Ovary (tissue), 9 donors: ENCODE data around the gene PTPRK. TPM values are rescaled to one million over a fixed set of nuclear protein-coding genes. Genes with fewer than 3 reads are reported as not detected.

Experiments used
- DNase-seq, 5 donors: peaks; one replicate each; pipeline ENCODE4 v3.0.0-alpha.2; 2019 to 2020
- H3K27ac ChIP-seq, 2 donors: fragments of 200-600 bp; one replicate each; pipeline versions ENCODE4 v1.5.1 to v1.8.0; 2019 to 2022
- H3K27me3 ChIP-seq: fragments of 200-600 bp; one replicate; pipeline ENCODE4 v1.8.0; 2022
- H3K36me3 ChIP-seq: fragments of 200-600 bp; sonication (generic); one replicate; pipeline ENCODE4 v1.5.1; 2019
- H3K4me1 ChIP-seq: one replicate; pipeline ENCODE4 v1.8.1; 2013; ENCODE audit warnings: mild to moderate bottlenecking, moderate library complexity; ENCODE audit not compliant: insufficient read depth
- H3K4me3 ChIP-seq: fragments of 200-600 bp; sonication (generic); one replicate; pipeline ENCODE4 v1.5.1; 2017
- H3K9me3 ChIP-seq, 2 donors: fragments of 200-600 bp in 1 of 2; sonication (generic) in 1 of 2; one replicate each; pipeline versions ENCODE4 v1.5.1 to v1.8.1; 2013 to 2019; ENCODE audit warnings: mild to moderate bottlenecking in 1 of 2, moderate library complexity in 1 of 2
- EP300 ChIP-seq: sonication (generic); formaldehyde crosslinking; IDR thresholded peaks from one replicate; pipeline ENCODE4 v1.6.1; 2017; ENCODE audit warnings: antibody characterized with exemption
- POLR2A ChIP-seq: fragments of 450-650 bp; IDR thresholded peaks from one replicate; pipeline ENCODE4 v1.6.1; 2017; ENCODE audit warnings: antibody characterized with exemption, mild to moderate bottlenecking, moderate library complexity
- WGBS, 3 donors: extraction: QIAGEN DNeasy Blood & Tissue Kit in 1 of 3; methylation state at CpG; one replicate each; pipeline versions ENCODE4 v1.1.5 to v1.1.7; 2013 to 2017; 5-methylcytosine and 5-hydroxymethylcytosine counted together
- intact Hi-C, 4 donors: fragments of 100-400 bp; cut with DNase I; formaldehyde crosslinking; loops; one replicate each; pipeline versions ENCODE4 v1.11.0 to v1.15.1; 2022 to 2023
- polyA plus RNA-seq, 2 donors: library from polyadenylated mRNA; stranded (reverse); fragments of 200-250 nt in 1 of 2; fragments of 350-450 nt in 1 of 2; fragmentation: Illumina TruSeq in 1 of 2; extraction: RNeasy Lipid Tissue Mini Kit (QIAGEN cat#74804) in 1 of 2; gene quantifications; one replicate each; pipeline ENCODE4 v1.2.3, GENCODE V29; 2013 to 2014
- total RNA-seq, 7 donors: library from RNA; depleted of rRNA in 2 of 7; stranded (reverse); fragments of >200 nt in 2 of 7; fragmentation: NEBNext Ultra II Directional in 3 of 7; extraction: Animal tissue kit (Norgen Biotek cat#: 25700) in 3 of 7; gene quantifications; one replicate each; pipeline versions ENCODE4 v1.1.0 to v1.2.4, GENCODE V29; 2016 to 2023
- TF ChIP-seq, protein P1 (sequence below), 3 donors: fragments of 450-650 bp in 2 of 3; fragments of 200-600 bp in 1 of 3; IDR thresholded peaks; one replicate each; pipeline versions ENCODE4 v1.5.1 to v1.8.0; 2016 to 2022; ENCODE audit warnings: antibody characterized with exemption in 3 of 3, mild to moderate bottlenecking in 1 of 3
- donor health status: DM: no; HTN: no; CAD: no; lungs with moderate emphysema.
- donor health status: DM: no; HTN: no; CAD: no.
- donor health status: Bipolar disorder and iron deficiency.
- donor health status: DM: yes; HTN: yes; CAD: no.
- donor health status: DM: no; HTN: no; CAD: no.
- donor health status: DM: yes; HTN: yes; CAD: no.

Gene PTPRK
- total and polyA plus RNA-seq, 9 donors = 24.0 to 50.7 (median 44.1) TPM

DNA sequence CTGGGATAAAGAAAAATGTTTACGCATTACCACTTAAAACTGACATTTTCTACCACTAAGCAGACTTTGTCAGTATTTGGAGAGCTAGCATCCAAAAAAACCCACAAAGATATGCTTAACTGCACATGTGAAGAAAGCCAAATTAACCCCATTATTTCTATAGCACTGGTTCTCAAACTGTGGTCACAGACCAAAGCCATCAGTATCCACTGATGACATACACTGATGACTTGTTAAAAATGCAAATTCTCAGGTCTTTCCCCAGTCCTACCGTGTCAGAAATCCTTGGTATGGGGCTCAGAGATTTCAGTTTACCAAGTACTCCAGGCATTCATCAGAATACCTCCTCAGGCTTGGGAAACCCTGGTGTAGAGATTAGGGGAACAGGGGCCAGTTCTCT is 230.2 kb downstream of the PTPRK start:
- no peak for DNase-seq
- H3K27me3 ChIP-seq = no peaks in the 10 kb centered on the region
- H3K4me3 ChIP-seq = no peak overlapping the region
- intact Hi-C loops = no loop called here
- no peaks in the 10 kb centered on the region for H3K36me3 ChIP-seq
- WGBS, 3 donors = 85 to 93% (median 86%) methylated on average over 2 of the region's 2 CpGs
- no peaks in the 10 kb centered on the region for H3K9me3 ChIP-seq
- no peak for TF ChIP-seq EP300
- TF ChIP-seq, protein P1, sequence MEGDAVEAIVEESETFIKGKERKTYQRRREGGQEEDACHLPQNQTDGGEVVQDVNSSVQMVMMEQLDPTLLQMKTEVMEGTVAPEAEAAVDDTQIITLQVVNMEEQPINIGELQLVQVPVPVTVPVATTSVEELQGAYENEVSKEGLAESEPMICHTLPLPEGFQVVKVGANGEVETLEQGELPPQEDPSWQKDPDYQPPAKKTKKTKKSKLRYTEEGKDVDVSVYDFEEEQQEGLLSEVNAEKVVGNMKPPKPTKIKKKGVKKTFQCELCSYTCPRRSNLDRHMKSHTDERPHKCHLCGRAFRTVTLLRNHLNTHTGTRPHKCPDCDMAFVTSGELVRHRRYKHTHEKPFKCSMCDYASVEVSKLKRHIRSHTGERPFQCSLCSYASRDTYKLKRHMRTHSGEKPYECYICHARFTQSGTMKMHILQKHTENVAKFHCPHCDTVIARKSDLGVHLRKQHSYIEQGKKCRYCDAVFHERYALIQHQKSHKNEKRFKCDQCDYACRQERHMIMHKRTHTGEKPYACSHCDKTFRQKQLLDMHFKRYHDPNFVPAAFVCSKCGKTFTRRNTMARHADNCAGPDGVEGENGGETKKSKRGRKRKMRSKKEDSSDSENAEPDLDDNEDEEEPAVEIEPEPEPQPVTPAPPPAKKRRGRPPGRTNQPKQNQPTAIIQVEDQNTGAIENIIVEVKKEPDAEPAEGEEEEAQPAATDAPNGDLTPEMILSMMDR (IDR thresholded peaks at IDR 0.05) = no peak
- no peak for TF ChIP-seq POLR2A
- H3K27ac ChIP-seq = no peak overlapping the region
- no peaks in the 10 kb centered on the region for H3K4me1 ChIP-seq

DNA sequence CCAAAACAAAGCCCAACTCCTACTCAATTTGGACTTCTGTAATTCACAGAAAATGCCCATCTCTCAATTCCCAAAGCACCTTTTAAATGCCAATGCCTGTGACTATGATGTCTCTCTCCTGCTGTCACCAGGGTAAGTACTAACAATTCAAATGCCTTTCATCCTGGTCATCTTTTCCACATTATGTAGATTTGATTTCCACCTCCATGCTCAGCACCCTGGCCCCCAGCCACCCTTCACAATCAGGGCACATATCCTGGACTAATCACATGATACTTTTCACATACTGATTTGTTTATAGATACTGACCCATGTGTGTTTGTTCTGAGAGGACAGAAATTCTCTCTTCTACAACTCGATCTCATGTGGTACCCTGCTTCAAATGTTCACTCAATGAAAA is 236.3 kb downstream of the PTPRK start:
- H3K36me3 ChIP-seq = no peaks in the 10 kb centered on the region
- TF ChIP-seq EP300 (no peak), POLR2A (no peak)
- no peak for DNase-seq
- H3K4me1 ChIP-seq = peaks cover 1% of the 10 kb centered on the region
- no peaks in the 10 kb centered on the region for H3K9me3 ChIP-seq
- H3K4me3 ChIP-seq = no peak overlapping the region
- 78 to 83% (median 79%) methylated on average over 1 of the region's 1 CpG for WGBS, 3 donors
- intact Hi-C loops = no loop called here
- no peak overlapping the region for H3K27ac ChIP-seq
- no peaks in the 10 kb centered on the region for H3K27me3 ChIP-seq

- no peak overlapping the region for H3K4me3 ChIP-seq
- no peaks in the 10 kb centered on the region for H3K36me3 ChIP-seq
- H3K27ac ChIP-seq = no peak overlapping the region
- peaks cover 1% of the 10 kb centered on the region for H3K4me1 ChIP-seq
- H3K27me3 ChIP-seq = no peaks in the 10 kb centered on the region
- DNase-seq = no peak
- 80 to 91% (median 85%) methylated on average over 2 of the region's 2 CpGs for WGBS, 3 donors
- H3K9me3 ChIP-seq = no peaks in the 10 kb centered on the region
- intact Hi-C loops = no loop called here
- no peak for TF ChIP-seq POLR2A
- TF ChIP-seq EP300 = no peak
- TF ChIP-seq, protein P1 (IDR thresholded peaks at IDR 0.05) = no peak
Measured at GRCh38 chr6:128282961-128283360, 237.4 kb downstream of the PTPRK start.

GRCh38 chr6:128280960-128281359 is 239.4 kb downstream of the PTPRK start:
- no peaks in the 10 kb centered on the region for H3K36me3 ChIP-seq
- peaks cover 1% of the 10 kb centered on the region for H3K4me1 ChIP-seq
- WGBS, 3 donors = 96 to 99% (median 96%) methylated on average over 2 of the region's 2 CpGs
- TF ChIP-seq EP300 = no peak
- no peak for TF ChIP-seq POLR2A
- TF ChIP-seq, protein P1 (IDR thresholded peaks at IDR 0.05) = no peak
- DNase-seq = no peak
- H3K9me3 ChIP-seq = no peaks in the 10 kb centered on the region
- no peak overlapping the region for H3K4me3 ChIP-seq
- no peak overlapping the region for H3K27ac ChIP-seq
- no peaks in the 10 kb centered on the region for H3K27me3 ChIP-seq
- intact Hi-C loops = no loop called here

GRCh38 chr6:128280066-128280465 is 240.3 kb downstream of the PTPRK start:
- whole genome bisulfite sequencing, 3 donors = 96 to 97% (median 96%) methylated on average over 1 of the region's 1 CpG
- Histone ChIP-seq H3K9me3 (no peaks in the 10 kb centered on the region), H3K4me1 (peaks cover 1% of the 10 kb centered on the region), H3K4me3 (no peak overlapping the region), H3K27me3 (no peaks in the 10 kb centered on the region), H3K27ac (no peak overlapping the region), H3K36me3 (no peaks in the 10 kb centered on the region)
- DNase-seq = no peak
- intact Hi-C loops = no loop called here
- TF ChIP-seq, protein P1 (IDR thresholded peaks at IDR 0.05) = no peak
- no peak for TF ChIP-seq POLR2A
- no peak for TF ChIP-seq EP300
